Upper lobe of left lung (tissue), 4 donors: ENCODE results near the gene CERS2.

ENCODE experiments used
- POLR2A ChIP-seq, 4 donors: fragments of 450-650 bp; IDR thresholded peaks; one replicate each; pipeline ENCODE4 v1.5.1; 2016 to 2017; ENCODE audit warnings: antibody characterized with exemption in 4 of 4, mild to moderate bottlenecking in 2 of 4
- POLR2AphosphoS5 ChIP-seq, 2 donors: sonication (generic); formaldehyde crosslinking; IDR thresholded peaks; one replicate each; pipeline ENCODE4 v1.5.1; 2017; ENCODE audit warnings: antibody characterized with exemption in 2 of 2
- TF ChIP-seq, protein P1 (sequence below), 6 experiments: fragments of 450-650 bp in 4 of 6; fragments of 200-600 bp in 2 of 6; sonication (generic) in 2 of 6; IDR thresholded peaks; one replicate each; pipeline ENCODE4 v1.5.1; 2016 to 2019; ENCODE audit warnings: antibody characterized with exemption in 6 of 6

DNA sequence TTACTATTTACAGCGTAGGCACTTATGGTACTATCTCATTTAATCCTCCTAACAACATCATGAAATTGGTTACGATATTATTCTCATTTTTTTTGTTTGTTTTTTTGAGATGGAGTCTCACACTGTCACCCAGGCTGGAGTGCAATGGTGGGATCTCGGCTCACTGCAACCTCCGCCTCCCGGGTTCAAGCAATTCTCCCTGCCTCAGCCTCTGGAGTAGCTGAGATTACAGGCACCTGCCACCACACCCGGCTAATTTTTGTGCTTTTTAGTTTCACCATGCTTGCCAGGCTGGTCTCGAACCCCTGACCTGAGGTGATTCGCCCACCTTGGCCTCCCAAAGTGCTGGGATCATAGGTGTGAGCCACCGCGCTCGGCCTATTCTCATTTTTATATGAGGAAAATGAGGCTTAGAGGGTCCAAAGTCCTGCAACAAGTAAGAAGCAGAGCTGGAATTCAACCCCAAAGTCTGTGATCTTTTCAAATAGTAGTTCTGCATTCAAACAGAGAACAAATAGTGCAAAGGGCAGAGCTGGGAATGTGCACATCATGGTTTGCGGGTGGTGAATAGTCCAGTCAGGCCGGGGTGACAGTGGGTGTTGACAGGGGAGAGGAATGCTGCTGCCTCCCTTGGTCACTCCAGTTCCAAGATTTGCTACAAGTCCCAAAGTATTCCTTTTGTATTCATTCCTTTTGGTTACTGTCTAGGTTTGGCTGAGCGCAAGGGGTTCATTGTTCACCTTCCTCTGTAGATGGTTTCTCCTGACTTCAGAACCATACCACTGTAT lies 38.2 kb upstream of the CERS2 start:
- TF ChIP-seq POLR2A (IDR thresholded peaks at IDR 0.05) = no peak
- TF ChIP-seq, protein P1, sequence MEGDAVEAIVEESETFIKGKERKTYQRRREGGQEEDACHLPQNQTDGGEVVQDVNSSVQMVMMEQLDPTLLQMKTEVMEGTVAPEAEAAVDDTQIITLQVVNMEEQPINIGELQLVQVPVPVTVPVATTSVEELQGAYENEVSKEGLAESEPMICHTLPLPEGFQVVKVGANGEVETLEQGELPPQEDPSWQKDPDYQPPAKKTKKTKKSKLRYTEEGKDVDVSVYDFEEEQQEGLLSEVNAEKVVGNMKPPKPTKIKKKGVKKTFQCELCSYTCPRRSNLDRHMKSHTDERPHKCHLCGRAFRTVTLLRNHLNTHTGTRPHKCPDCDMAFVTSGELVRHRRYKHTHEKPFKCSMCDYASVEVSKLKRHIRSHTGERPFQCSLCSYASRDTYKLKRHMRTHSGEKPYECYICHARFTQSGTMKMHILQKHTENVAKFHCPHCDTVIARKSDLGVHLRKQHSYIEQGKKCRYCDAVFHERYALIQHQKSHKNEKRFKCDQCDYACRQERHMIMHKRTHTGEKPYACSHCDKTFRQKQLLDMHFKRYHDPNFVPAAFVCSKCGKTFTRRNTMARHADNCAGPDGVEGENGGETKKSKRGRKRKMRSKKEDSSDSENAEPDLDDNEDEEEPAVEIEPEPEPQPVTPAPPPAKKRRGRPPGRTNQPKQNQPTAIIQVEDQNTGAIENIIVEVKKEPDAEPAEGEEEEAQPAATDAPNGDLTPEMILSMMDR (IDR thresholded peaks at IDR 0.05) = no peak
- no peak for TF ChIP-seq POLR2AphosphoS5 (IDR thresholded peaks at IDR 0.05)
